NCI-H2107 treated with DMSO at 0.1 percent for 48 hours (cell line): Measurements from ENCODE around the gene PARD6A.
A peak's percentile ranks its signal among the peaks of the same experiment; 100 is the strongest.

Experiments used
- DNase-seq: peaks from one replicate; lab custom pipeline; 2025; ENCODE audit not compliant: unreplicated experiment; lab: John Stamatoyannopoulos, UW

PARD6A gene

DNA sequence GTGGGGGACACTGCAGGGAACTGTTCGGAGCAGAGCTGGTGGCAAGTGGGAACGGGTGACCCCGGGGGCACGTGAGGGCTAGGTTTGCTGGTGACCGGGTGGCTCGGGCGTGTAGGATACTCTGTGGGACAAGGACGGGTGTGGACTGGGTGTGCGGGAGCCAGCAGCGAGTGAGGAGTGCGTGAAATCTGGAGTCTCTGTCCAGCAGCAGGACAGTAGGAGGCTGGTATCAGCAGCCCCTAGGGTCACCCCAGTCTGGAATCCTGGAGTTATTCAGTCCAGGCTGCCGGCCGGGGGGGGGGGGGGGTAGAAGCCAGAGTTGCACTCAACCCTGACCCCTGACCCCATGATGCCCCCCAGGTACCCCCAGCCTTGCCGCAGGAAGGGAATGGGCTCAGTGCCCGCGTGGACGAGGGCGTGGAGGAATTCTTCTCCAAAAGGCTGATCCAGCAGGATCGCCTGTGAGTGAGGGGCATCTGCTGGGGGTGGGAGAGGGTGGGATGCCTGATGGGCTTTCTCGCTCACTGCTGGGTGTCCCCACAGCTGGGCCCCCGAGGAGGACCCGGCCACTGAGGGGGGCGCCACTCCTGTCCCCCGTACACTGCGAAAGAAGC, 6.9 kb upstream of the PARD6A start:
- DNase-seq = no peak

DNA sequence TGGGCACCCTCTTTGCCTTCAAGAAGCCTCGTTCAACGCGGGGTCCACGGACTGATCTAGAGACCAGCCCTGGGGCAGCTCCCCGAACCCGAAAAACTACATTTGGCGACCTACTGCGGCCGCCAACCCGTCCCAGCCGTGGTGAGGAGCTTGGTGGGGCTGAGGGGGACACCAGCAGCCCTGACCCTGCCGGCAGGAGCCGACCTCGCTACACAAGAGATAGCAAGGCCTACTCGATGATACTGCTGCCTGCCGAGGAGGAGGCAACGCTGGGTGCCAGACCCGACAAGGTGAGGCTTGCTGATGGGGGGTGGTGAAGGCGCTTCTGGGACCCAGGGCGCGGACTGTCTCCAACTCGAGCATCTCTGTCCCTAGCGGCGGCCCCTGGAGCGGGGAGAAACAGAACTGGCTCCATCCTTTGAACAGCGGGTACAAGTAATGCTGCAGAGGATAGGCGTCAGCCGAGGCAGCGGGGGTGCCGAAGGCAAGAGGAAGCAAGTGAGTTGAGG, 6.3 kb upstream of the PARD6A start:
- no peak for DNase-seq

DNA sequence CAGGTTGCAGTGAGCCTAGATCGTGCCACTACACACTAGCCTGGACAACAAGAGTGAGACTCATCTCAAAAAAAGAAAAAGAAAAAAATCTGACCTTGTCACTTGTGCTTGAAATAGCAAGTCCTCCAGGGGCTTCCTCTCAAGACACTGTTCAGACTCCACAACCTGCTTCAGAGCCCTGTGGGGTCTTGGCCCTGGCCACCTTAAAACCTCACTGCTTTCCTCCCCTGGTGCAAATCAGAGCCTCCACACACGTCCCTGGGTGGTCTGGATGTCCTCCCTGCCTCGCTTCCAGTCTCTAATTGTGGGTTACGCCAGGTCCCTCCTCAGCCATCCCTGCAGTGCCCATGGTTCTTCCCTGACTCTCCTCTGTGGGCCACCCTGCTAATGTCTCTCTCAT, 5.4 kb upstream of the PARD6A start:
- DNase-seq = no peak

DNA sequence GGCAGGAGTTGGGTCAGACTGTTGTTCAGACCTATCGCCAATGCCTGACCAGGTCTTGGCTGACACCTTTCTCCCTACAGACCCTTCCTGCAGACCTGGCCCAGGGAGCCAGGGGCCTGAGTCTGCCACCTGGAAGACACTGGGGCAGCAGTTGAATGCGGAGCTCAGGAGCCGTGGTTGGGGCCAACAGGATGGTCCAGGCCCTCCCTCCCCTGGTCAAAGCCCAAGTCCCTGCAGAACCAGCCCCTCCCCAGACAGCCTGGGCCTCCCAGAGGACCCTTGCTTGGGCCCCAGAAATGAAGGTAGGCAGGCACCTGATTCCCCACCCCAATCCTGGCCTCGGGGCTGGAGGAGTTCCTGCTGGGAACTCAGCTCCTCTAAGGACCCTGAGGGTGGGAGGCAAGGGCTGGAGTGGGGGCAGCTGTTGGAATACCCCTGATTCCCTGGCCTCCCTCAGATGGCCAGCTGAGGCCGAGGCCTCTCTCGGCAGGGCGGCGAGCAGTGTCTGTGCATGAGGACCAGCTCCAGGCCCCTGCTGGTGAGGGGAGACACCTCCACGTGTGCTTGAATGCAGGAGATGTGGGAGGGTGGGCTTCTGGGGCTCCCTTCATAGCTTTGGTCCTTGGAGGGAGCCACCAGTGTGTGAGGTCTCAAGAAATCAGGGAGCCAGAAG, 4.3 kb upstream of the PARD6A start:
- DNase-seq = no peak

DNA sequence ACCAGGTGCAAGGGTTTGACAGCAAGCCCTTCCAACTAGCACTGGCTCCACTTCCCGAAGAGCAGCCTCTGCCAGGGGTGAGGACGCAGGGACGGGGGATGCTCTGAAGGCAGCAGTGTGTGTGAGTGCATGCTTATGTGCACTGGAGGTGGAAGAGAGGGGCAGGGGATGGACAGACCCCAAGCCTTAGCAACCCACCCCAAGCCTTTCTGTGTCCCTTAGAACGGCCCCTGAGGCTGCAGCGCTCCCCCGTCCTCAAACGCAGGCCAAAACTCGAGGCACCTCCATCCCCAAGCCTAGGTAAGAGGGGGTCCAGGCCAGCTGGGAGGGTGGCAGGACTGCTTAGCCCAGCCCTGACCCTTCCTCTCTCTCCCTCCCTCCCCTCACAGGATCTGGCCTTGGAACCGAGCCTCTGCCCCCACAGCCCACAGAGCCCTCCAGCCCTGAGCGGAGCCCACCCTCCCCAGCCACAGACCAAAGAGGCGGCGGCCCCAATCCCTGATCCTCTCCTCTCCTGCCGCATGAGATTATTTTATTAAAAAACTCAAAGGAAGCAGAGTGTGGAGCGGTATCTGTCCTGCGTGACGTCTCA, 3.6 kb upstream of the PARD6A start:
- DNase-seq = no peak

DNA sequence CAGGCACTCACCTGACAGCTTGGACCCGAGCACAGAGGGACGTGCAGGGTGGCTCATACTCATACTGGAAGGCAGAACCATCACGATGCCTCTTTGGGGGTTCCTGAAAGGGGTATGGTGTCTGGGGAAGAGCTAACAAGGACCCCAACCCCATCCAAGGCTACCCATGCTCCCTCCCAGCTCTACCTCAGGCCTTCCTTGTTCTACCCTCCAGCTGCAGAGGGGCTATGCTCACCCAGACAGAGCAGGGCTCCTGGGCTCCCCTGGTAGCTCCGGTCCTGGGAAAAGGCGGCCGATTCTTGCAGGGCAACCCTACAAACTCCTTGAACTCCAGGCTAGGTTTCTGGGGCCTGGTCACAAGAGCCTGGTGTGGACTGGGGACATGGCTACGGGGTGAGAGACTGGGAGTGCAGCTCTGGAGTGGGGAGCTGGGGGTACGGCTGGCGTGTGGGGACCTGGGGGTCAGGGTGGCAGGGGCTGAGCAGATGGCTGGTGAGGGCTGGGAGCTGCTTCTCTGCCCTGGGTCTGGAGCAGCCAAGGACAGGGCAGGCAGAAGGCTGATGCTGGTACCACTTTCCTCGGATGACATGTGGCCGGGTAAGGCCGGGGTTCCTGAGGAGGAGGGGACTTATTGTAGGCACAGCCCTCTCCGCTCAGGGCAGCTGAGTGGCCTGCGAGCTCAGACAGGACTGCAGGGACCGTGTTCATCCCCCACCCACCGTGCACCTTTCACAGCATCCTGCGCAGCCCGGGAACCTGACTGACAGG, 2.8 kb upstream of the PARD6A start:
- no peak for DNase-seq

DNA sequence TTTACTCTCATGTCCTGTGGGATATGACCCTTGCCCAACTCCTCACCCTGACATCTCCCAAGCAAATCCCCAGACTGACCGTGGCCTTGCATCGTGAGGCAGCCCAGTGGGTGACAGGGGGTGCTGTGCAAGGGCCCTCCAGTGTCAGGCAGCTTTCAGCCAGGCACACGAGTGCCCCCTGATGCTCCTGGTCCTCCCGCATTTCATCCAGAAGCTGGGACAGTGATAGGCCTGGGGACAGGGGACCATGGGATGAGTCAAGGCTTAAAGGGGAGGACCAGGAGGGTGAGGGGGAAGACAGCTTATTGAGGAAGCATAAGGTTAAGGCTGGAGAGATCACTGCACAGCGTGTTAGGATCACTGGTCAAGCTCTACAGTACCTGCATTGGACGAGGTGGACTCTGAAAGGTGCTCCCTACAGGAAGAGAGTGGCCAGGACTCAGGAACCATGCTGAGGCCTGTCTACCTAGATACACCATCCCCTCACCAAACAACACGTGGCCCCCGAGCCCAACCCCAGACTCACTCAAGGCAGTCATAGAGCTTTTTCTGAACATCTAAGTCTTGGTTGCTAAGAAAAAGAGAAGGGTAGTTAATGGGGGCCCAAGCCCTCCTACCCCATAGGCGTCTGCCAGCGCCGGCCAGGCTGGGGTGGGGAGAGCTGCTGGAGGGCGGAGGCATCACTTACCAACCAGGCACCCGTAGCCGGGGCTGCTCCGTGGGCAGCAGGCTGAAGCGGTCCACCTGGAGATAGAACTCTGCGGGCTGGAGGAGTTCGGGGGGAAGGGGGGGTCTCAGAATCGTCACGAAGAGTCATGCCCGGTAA, 1.7 kb upstream of the PARD6A start:
- DNase-seq = no peak

GRCh38 chr16:67659675-67660563, 841 bp upstream of the PARD6A start, which contains the start of gene ACD:
Gene ACD, minus strand, starts transcription at chr16:67660260. Its CDS starts 40 bp downstream, at chr16:67660220.
- DNase-seq = peak; percentile 52

GRCh38 chr16:67661101-67661761, 471 bp downstream of the PARD6A start:
- peak; percentile 58 for DNase-seq

GRCh38 chr16:67661886-67662652, 1.3 kb downstream of the PARD6A start:
- DNase-seq = no peak

GRCh38 chr16:67662653-67663010, 1.9 kb downstream of the PARD6A start:
- no peak for DNase-seq

GRCh38 chr16:67663151-67663876, 2.6 kb downstream of the PARD6A start:
- no peak for DNase-seq

DNA sequence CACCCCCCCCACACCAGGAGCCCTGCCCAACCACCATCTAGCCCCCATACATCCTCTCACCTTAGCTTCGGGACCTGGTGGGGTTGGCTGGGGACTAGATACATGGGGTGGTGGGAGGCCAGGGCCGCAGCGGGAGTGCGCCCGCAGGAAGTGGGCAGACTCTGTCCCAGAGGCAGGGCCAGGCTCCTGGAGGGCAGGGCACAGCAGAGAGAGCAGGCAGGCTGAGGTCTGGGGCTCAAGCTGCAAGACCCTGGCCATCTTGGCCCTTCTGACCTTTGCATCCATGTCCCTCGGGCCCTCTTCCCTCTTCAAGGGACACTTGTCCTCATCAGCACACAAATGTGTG, 3.1 kb downstream of the PARD6A start:
- DNase-seq = no peak

GRCh38 chr16:67664258-67664657, 3.5 kb downstream of the PARD6A start:
- DNase-seq = no peak

GRCh38 chr16:67664871-67665270, 4.1 kb downstream of the PARD6A start:
- no peak for DNase-seq

GRCh38 chr16:67665598-67665997, 4.8 kb downstream of the PARD6A start:
- no peak for DNase-seq

GRCh38 chr16:67666032-67666551, 5.3 kb downstream of the PARD6A start:
- no peak for DNase-seq
